Fibroblast of skin of abdomen (primary cell): ENCODE results near the gene AIF1L.
"Not testable (repeated sequence)": the region's sequence is repeated elsewhere in the genome, so short reads cannot be mapped to it uniquely, and the experiment has no call there.

Experiments
- DNase-seq: peaks from one replicate; pipeline ENCODE4 v3.0.0-alpha.2; 2013

AIF1L gene

GRCh38 chr9:131099845-131100244, 3.5 kb downstream of the AIF1L start:
- DNase-seq, result not testable (repeated sequence)

- DNase-seq, result peak; percentile 14
These were observed 4.1 kb downstream of the AIF1L start for GRCh38 chr9:131100445-131100844.

DNA sequence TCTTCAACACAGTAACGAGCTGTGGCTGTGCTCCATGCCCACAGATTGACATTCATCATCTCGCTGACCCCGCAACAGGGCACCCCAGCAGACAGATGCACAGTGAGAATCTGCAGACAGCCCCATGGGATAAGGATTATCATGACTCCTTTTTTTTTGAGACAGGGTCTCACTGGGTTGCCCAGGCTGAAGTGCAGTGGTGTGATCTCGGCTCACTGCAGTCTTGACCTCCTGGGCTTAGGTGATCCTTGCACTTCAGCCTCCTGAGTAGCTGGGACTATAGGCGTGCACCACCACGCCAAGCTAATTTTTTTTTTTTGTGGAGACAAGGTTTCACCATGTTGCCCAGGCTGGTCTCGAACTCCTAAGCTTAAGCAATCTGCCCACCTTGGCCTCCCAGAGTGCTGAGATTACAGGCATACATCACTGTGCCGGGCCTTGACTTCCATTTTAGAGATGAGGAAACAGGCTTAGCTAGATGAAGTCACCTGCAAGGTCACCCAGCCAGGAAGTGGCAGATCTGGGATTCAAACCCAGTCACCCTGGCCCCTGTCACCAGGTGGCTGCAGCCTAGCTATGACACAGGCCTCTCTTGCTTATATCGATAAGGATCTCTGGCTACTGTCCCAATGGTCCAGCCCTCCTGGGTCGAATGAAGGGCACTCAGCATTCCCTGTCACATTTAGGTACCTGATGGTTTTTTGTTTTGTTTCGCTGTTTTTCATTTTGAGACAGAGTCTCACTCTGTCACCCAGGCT, 5.1 kb downstream of the AIF1L start:
- no peak for DNase-seq

GRCh38 chr9:131103024-131103423, 6.7 kb downstream of the AIF1L start:
- DNase-seq, result no peak

DNA sequence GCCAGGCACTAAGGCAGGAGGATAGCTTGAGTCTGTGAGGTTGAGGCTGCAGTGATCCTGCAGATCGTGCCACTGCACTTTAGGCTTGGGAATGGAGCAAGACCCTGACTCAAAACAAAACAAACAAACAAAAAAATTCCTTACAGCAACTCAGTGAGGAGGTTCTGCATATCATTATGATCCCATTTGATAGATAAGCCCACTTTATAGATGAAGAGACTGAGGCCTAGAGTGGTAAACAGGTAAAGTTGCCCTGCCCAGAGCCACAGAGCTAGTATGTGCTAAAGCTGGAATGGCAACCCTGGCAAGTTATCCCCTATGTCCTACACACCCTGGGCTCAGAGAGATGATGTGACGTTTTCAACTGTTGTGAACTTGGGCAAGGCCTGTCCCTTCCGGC, 7.2 kb downstream of the AIF1L start:
- no peak for DNase-seq

GRCh38 chr9:131104016-131104740, 7.8 kb downstream of the AIF1L start:
- no peak for DNase-seq

- DNase-seq, result no peak
These were observed 9.6 kb downstream of the AIF1L start for GRCh38 chr9:131105952-131106351.

- no peak for DNase-seq
These were observed 11.4 kb downstream of the AIF1L start for GRCh38 chr9:131107760-131108159.

DNA sequence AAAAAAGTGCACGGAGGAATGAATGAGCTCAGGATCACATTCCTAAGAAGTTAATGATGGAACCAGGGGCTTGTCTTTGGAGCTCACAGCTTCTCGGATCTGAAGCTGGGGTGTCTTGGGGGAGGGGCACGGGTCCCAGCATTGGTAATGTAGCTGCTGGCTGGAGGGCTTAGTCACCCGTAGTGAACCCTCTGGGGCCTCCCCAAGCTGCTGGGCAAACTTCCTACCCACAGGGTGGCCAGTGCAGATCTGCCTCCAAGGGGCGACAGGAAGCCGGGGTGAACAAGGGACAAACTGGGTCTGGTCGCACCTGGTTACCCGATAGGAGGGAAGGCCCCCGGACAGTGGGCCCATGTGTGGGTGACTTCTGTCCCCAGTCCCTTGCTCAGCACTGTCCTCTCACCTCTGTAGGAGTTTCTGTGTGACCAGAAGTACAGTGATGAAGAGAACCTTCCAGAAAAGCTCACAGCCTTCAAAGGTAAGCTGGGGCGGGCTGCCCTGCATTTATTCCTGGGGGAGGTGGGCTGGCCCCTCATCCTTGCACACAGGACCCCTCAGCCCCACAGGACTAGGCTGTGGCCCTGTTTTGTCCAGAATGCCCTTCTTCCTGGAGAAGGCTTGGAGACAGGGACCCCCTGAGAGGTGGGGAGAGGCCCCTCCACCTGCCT, 15.0 kb downstream of the AIF1L start:
- no peak for DNase-seq

DNA sequence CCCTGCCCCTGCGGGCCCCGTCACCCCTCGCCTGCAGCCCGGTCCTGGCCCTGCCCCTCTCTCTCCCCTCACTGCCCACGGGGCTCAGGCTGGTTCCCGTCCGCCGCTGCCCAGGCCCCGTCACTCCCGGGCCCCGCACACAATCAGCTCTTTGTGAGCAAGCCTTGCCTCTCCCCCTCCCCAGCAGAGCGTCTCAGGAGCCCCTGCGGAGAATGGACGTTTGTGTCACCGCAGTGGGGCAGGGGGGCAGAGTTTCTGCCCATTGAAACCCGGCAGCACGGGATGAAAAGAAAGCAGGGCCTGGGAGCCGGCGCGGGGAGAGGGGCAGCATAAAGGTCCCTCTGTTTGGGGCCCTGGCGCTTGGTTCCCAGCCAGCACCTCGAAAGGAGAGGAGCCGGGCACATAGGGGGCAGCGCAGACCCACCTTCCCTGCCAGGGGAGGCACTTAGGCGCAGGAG, 15.6 kb downstream of the AIF1L start:
- no peak for DNase-seq

DNA sequence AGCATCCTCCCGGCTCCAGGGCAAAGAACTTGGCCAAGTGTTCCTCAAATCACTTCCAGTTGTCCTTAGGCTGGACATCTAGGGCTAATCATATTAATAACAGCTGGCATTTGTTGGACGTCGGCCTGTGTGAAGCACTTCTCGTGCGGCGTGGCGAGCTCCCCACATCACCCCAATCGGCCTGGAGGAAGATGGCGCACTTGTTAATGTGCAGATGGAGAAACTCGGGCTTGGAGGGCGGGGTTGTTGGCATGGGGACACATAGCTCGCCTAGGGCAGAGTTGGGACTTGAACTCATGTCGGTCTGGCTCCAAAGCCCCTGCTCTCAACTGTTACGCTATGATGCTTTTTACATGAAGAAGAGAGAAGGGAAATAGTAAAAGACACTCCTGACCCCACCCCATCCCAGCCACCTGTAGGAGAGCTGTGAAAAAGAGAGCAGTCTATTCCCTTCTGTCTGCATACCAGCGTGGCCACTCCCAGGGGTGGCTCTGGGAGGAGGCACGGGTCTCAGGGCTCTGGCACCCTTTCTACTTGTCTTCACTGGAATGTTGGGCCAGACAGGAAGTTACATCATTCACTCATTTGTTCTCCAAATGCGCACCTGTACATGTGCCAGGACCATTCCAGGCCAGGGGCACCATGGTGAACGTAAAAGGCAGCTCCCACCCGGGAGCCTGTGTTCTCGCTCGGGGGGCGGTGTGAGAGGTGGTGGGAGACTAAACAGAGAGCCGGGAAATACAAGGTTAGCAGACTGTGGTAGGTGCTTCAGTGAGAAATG, 16.2 kb downstream of the AIF1L start:
- DNase-seq, result no peak

DNA sequence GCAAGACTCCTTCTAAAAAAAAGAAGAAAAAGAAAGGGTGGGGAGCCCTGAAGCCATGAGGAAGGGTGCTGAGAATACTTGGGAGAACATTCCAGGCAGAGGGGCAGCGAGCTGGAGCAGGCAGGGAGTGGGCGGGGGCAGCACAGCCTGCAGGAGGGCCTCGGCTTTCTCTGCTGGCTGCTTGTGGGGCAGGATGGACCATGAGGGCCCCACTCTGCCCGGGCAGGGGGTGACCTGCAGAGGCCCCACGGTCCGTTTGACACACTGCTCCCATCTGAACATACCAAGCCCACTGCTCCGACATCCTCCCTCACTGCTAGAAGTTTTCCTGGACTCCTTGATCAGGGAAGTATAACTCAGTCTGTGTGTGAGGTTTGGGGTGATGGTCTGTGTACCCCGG, 17.3 kb downstream of the AIF1L start:
- no peak for DNase-seq

GRCh38 chr9:131114084-131114535, 17.8 kb downstream of the AIF1L start:
- DNase-seq, result no peak

DNA sequence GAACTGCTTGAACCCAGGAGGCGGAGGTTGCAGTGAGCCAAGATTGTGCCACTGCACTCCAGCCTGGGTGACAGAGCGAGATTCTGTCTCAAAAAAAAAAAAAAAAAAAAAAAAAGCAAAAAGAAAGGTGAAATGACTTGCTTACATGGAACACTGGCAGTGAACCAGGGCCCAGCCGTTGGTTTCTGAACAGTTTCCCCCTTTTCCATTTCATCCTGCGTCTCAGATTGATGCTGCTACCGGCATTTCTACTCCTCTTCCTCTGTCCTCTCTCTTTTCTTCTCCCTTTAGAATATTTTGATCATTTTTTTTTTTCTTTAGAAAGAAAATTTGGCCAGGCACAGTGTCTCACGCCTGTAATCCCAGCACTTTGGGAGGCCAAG, 19.0 kb downstream of the AIF1L start:
- not testable (repeated sequence) for DNase-seq

GRCh38 chr9:131116281-131117120, 20.2 kb downstream of the AIF1L start:
- no peak for DNase-seq

GRCh38 chr9:131117121-131117761, 20.9 kb downstream of the AIF1L start:
- DNase-seq, result no peak

DNA sequence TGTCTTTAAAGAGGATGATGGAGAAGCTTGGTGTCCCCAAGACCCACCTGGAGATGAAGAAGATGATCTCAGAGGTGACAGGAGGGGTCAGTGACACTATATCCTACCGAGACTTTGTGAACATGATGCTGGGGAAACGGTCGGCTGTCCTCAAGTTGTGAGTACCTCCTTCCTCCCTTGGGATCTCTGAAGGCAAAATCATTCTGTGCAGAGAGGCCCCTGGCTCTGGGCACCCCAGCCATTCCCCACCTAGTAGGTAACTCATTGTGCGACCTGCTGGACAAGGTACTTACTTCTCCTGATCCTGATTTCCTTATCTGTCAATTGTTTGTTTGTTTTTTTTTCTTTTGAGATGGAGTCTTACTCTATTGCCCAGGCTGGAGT, 21.4 kb downstream of the AIF1L start:
- DNase-seq, result no peak

- no peak for DNase-seq
These were observed 23.3 kb downstream of the AIF1L start for GRCh38 chr9:131119600-131119999.

DNA sequence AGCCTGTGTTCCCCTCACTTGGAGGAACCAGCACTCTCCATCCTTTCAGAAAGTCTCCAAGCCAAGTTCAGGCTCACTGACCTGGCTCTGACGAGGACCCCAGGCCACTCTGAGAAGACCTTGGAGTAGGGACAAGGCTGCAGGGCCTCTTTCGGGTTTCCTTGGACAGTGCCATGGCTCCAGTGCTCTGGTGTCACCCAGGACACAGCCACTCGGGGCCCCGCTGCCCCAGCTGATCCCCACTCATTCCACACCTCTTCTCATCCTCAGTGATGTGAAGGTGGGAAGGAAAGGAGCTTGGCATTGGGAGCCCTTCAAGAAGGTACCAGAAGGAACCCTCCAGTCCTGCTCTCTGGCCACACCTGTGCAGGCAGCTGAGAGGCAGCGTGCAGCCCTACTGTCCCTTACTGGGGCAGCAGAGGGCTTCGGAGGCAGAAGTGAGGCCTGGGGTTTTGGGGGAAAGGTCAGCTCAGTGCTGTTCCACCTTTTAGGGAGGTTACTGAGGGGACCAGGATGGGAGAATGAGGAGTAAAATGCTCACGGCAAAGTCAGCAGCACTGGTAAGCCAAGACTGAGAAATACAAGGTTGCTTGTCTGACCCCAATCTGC, 24.4 kb downstream of the AIF1L start:
- DNase-seq, result no peak

GRCh38 chr9:131121346-131121745, 25.0 kb downstream of the AIF1L start:
- no peak for DNase-seq

GRCh38 chr9:131122158-131122557, 25.8 kb downstream of the AIF1L start:
- no peak for DNase-seq
